ENCODE measurements around the gene C1QTNF8.

GRCh38 chr16:1140582-1141162 is 44.6 kb upstream of the C1QTNF8 start:
- TF ChIP-seq CTCF (IDR thresholded peaks at IDR 0.05; ENCODE audit: insufficient read depth, low read depth, low read length) (no peak), EZH2 (IDR thresholded peaks at IDR 0.05; ENCODE audit: insufficient read depth, low read length) (no peak)

Data from astrocyte (in vitro differentiated cells and primary cell).